Measurements from ENCODE around the gene SLC9B2. TPM values are rescaled to one million over a fixed set of nuclear protein-coding genes. Genes with fewer than 3 reads are reported as not detected.

The SLC9B2 gene
- total and polyA plus RNA-seq, 2 experiments from 2014 or later = 4.4 to 13.0 TPM

DNA sequence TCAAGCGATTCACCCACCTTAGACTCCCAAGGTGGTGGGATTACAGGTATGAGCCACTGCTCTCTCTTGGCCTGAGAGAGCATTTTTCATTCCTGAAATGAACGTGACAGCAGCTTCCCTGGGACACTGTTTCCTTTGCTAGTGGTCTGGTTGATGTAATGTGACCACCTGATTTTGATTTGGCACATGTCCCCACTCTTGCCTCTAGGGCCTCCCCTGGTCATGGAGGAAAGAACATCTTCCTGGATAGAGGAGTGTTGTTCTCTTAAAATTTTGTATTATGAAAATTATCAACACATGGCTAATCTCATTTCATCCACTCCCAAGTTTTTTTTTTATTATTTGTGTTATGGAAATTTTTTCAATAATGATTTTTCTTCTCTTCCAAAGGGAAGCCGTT is 23.8 kb downstream of the SLC9B2 start (continued):
- TF ChIP-seq, protein P1, sequence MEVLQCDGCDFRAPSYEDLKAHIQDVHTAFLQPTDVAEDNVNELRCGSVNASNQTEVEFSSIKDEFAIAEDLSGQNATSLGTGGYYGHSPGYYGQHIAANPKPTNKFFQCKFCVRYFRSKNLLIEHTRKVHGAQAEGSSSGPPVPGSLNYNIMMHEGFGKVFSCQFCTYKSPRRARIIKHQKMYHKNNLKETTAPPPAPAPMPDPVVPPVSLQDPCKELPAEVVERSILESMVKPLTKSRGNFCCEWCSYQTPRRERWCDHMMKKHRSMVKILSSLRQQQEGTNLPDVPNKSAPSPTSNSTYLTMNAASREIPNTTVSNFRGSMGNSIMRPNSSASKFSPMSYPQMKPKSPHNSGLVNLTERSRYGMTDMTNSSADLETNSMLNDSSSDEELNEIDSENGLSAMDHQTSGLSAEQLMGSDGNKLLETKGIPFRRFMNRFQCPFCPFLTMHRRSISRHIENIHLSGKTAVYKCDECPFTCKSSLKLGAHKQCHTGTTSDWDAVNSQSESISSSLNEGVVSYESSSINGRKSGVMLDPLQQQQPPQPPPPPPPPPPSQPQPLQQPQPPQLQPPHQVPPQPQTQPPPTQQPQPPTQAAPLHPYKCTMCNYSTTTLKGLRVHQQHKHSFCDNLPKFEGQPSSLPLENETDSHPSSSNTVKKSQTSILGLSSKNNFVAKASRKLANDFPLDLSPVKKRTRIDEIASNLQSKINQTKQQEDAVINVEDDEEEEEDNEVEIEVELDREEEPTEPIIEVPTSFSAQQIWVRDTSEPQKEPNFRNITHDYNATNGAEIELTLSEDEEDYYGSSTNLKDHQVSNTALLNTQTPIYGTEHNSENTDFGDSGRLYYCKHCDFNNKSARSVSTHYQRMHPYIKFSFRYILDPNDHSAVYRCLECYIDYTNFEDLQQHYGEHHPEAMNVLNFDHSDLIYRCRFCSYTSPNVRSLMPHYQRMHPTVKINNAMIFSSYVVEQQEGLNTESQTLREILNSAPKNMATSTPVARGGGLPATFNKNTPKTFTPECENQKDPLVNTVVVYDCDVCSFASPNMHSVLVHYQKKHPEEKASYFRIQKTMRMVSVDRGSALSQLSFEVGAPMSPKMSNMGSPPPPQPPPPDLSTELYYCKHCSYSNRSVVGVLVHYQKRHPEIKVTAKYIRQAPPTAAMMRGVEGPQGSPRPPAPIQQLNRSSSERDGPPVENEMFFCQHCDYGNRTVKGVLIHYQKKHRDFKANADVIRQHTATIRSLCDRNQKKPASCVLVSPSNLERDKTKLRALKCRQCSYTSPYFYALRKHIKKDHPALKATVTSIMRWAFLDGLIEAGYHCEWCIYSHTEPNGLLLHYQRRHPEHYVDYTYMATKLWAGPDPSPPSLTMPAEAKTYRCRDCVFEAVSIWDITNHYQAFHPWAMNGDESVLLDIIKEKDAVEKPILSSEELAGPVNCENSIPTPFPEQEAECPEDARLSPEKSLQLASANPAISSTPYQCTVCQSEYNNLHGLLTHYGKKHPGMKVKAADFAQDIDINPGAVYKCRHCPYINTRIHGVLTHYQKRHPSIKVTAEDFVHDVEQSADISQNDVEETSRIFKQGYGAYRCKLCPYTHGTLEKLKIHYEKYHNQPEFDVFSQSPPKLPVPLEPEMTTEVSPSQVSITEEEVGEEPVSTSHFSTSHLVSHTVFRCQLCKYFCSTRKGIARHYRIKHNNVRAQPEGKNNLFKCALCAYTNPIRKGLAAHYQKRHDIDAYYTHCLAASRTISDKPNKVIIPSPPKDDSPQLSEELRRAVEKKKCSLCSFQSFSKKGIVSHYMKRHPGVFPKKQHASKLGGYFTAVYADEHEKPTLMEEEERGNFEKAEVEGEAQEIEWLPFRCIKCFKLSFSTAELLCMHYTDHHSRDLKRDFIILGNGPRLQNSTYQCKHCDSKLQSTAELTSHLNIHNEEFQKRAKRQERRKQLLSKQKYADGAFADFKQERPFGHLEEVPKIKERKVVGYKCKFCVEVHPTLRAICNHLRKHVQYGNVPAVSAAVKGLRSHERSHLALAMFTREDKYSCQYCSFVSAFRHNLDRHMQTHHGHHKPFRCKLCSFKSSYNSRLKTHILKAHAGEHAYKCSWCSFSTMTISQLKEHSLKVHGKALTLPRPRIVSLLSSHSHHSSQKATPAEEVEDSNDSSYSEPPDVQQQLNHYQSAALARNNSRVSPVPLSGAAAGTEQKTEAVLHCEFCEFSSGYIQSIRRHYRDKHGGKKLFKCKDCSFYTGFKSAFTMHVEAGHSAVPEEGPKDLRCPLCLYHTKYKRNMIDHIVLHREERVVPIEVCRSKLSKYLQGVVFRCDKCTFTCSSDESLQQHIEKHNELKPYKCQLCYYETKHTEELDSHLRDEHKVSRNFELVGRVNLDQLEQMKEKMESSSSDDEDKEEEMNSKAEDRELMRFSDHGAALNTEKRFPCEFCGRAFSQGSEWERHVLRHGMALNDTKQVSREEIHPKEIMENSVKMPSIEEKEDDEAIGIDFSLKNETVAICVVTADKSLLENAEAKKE (CRISPR knock-in tag; IDR thresholded peaks at IDR 0.05) = no peak
- TF ChIP-seq NANOG (IDR thresholded peaks at IDR 0.05; ENCODE audit: borderline replicate concordance) = no peak
- TF ChIP-seq, protein P2, sequence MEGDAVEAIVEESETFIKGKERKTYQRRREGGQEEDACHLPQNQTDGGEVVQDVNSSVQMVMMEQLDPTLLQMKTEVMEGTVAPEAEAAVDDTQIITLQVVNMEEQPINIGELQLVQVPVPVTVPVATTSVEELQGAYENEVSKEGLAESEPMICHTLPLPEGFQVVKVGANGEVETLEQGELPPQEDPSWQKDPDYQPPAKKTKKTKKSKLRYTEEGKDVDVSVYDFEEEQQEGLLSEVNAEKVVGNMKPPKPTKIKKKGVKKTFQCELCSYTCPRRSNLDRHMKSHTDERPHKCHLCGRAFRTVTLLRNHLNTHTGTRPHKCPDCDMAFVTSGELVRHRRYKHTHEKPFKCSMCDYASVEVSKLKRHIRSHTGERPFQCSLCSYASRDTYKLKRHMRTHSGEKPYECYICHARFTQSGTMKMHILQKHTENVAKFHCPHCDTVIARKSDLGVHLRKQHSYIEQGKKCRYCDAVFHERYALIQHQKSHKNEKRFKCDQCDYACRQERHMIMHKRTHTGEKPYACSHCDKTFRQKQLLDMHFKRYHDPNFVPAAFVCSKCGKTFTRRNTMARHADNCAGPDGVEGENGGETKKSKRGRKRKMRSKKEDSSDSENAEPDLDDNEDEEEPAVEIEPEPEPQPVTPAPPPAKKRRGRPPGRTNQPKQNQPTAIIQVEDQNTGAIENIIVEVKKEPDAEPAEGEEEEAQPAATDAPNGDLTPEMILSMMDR (conservative IDR thresholded peaks at IDR 0.05; ENCODE audit: low read depth in 2 of 2) = no peak
- TF ChIP-seq, protein P3, sequence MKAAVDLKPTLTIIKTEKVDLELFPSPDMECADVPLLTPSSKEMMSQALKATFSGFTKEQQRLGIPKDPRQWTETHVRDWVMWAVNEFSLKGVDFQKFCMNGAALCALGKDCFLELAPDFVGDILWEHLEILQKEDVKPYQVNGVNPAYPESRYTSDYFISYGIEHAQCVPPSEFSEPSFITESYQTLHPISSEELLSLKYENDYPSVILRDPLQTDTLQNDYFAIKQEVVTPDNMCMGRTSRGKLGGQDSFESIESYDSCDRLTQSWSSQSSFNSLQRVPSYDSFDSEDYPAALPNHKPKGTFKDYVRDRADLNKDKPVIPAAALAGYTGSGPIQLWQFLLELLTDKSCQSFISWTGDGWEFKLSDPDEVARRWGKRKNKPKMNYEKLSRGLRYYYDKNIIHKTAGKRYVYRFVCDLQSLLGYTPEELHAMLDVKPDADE (IDR thresholded peaks at IDR 0.05) = no peak

DNA sequence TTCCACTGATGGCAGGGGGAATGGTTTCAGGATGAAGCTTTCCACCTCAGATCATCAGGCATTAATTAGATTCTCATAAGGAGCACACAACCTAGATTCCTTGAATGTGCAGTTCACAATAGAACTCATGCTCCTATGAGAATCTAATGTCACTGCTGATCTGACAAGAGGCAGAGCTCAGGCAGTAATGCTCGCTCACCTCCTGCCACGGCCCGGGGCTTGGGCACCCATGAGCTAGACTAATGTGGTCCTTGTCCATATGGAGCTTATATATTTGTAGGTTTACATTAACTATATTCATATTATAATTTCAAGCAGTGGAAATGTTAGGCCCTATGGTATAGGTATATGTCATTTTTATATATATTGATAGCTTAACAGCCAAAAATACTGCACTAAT is 24.4 kb downstream of the SLC9B2 start:
- Mint-ChIP-seq H3K4me1 (no peaks in the 10 kb centered on the region), H3K27me3 (ENCODE audit: insufficient read depth, low read depth, poor library complexity) (no peaks in the 10 kb centered on the region), H3K27ac (no peak overlapping the region), H3K36me3 (ENCODE audit: low read depth) (no peaks in the 10 kb centered on the region), H3K9me3 (no peaks in the 10 kb centered on the region), H3K4me3 (no peak overlapping the region)
- H3K4me2 ChIP-seq = no peak overlapping the region
- H3K79me2 ChIP-seq (replicated peaks; ENCODE audit: insufficient read depth) = no peaks in the 10 kb centered on the region
- H2AFZ ChIP-seq = no peak overlapping the region
- H3K9me2 ChIP-seq (ENCODE audit: insufficient read depth) = no peaks in the 10 kb centered on the region
- no peaks in the 10 kb centered on the region for H3F3A ChIP-seq (replicated peaks; ENCODE audit: low read depth)
- ATAC-seq = no peak
- no peaks in the 10 kb centered on the region for H3K36me3 ChIP-seq (ENCODE audit: insufficient read depth)
- no peaks in the 10 kb centered on the region for H3K4me1 ChIP-seq (ENCODE audit: insufficient read depth)
- no peak overlapping the region for H3K4me3 ChIP-seq
- no peaks in the 10 kb centered on the region for H3K27me3 ChIP-seq (ENCODE audit: insufficient read depth)
- H4K20me1 ChIP-seq (replicated peaks; ENCODE audit: insufficient read depth) = no peaks in the 10 kb centered on the region
- H3K27ac ChIP-seq (ENCODE audit: low read depth) = no peak overlapping the region
- DNase-seq (ENCODE audit: low spot score) = no peak
- TF ChIP-seq EZH2phosphoT487 (IDR thresholded peaks at IDR 0.05; ENCODE audit: unreplicated experiment) (no peak), STAT1 (IDR thresholded peaks at IDR 0.05; ENCODE audit: unreplicated experiment) (no peak), CREB1 (CRISPR knock-in tag; IDR thresholded peaks at IDR 0.05; ENCODE audit: low read depth) (no peak), JUNB (IDR thresholded peaks at IDR 0.05; ENCODE audit: unreplicated experiment) (no peak), POLR2AphosphoS5 (IDR thresholded peaks at IDR 0.05; ENCODE audit: low read depth) (no peak), ZNF114 (CRISPR knock-in tag; IDR thresholded peaks at IDR 0.05) (no peak)
- TF ChIP-seq, protein P4, sequence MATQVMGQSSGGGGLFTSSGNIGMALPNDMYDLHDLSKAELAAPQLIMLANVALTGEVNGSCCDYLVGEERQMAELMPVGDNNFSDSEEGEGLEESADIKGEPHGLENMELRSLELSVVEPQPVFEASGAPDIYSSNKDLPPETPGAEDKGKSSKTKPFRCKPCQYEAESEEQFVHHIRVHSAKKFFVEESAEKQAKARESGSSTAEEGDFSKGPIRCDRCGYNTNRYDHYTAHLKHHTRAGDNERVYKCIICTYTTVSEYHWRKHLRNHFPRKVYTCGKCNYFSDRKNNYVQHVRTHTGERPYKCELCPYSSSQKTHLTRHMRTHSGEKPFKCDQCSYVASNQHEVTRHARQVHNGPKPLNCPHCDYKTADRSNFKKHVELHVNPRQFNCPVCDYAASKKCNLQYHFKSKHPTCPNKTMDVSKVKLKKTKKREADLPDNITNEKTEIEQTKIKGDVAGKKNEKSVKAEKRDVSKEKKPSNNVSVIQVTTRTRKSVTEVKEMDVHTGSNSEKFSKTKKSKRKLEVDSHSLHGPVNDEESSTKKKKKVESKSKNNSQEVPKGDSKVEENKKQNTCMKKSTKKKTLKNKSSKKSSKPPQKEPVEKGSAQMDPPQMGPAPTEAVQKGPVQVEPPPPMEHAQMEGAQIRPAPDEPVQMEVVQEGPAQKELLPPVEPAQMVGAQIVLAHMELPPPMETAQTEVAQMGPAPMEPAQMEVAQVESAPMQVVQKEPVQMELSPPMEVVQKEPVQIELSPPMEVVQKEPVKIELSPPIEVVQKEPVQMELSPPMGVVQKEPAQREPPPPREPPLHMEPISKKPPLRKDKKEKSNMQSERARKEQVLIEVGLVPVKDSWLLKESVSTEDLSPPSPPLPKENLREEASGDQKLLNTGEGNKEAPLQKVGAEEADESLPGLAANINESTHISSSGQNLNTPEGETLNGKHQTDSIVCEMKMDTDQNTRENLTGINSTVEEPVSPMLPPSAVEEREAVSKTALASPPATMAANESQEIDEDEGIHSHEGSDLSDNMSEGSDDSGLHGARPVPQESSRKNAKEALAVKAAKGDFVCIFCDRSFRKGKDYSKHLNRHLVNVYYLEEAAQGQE (IDR thresholded peaks at IDR 0.05; ENCODE audit: unreplicated experiment) = no peak
